ENCODE results near the gene CLIP1. TPM values are rescaled to one million over a fixed set of nuclear protein-coding genes. Genes with fewer than 3 reads are reported as not detected.

The CLIP1 gene
- total RNA-seq, 1 experiment from 2014 or later: 42.9 TPM

DNA sequence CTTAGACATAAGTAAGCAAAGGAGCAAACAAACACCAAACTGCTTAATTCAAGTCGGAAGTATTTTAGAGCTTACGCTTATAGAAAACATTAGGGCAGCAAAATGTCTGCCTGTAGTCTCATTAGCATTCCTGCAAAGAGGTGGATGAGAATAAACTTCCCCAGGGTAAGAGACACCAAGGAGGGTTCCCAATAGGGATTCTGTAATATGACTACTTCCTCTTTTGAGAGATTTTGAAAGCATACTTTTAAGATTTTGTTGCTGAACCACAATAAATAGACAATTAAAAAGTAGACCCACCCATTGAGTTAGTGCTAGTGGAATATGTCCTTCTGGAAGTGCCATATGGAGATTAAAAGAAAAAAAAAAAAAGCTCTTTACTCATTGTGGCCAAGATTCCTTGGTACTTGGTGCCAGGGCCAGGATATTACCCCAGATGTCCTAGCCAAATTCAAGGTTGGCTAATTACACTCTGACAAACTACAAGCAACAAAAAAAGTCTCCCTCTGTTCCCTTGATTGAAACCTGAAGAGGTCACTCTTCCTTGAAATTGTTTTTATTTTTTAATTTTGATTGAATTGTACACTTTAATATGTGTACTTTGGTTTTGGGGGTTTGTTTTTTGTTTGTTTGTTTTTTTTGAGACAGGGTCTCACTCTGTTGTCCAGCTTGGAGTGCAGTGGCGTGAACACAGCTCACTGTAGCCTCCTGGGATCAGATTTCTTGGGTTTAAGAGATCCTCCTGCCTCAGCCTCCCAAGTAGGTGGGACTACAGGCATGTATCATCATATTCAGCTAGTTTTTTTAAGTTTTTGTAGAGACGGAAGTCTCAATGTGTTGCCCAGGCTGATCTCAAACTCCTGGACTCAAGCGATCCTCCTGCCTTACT lies 8.7 kb downstream of the CLIP1 start:
- ATAC-seq: no peak
- no TSS peak for BruUV-seq (replicated peaks)
- H3K27me3 ChIP-seq (ENCODE audit: insufficient read depth, low read length): no peaks in the 10 kb centered on the region
- intact Hi-C loops (cut with micrococcal nuclease): no loop called here
- H3K36me3 ChIP-seq (ENCODE audit: control insufficient read depth in 1 of 2, insufficient read depth in 2 of 2, low read length in 2 of 2): 0 out of 4 replicates have a peak, but pooled peaks cover 0 to 4% of the 10 kb centered on the region in 2 experiments
- no peak for TF ChIP-seq CBX3 (IDR thresholded peaks at IDR 0.05; ENCODE audit: low read depth)
- no peak for TF ChIP-seq MAX (IDR thresholded peaks at IDR 0.05)
- H3K27ac ChIP-seq (ENCODE audit: low read depth, low read length): no peak overlapping the region
- H3K9ac ChIP-seq (ENCODE audit: low read length): no peak overlapping the region
- RAD21 ChIA-PET (ENCODE audit: low non-redundant PET in 1 of 2, low total read pairs in 2 of 2, uncharacterized antibody in 2 of 2, unreplicated experiment in 2 of 2): no interaction called here
- DNase-seq (ENCODE audit: low read depth, low spot score): no peak
- H3K4me1 ChIP-seq (ENCODE audit: control insufficient read depth in 1 of 2, insufficient read depth in 2 of 2, low read length in 2 of 2): peaks cover 0 to 7% of the 10 kb centered on the region in 2 experiments; a peak in 2 of 4 replicates
- no peaks in the 10 kb centered on the region for H3K9me2 ChIP-seq (ENCODE audit: insufficient read depth)
- no peaks in the 10 kb centered on the region for H4K20me1 ChIP-seq (ENCODE audit: insufficient read depth)
- H3K4me3 ChIP-seq (replicated peaks in 1 of 2; ENCODE audit: low read depth in 1 of 2, low read length in 2 of 2): no peak overlapping the region
- H2AFZ ChIP-seq (ENCODE audit: low read depth, low read length, poor library complexity, severe bottlenecking): no peak overlapping the region
- CTCF ChIA-PET: no interaction called here
- POLR2A ChIA-PET: interaction anchor here (0.6 to 2.0 kb wide), 3 partner anchors 10 to 20 kb away, joined by 3 to 5 read pairs (median 5); no protein-coding TSS in a partner anchor
- 0 out of 4 replicates have a peak, but pooled peaks cover 0 to 2% of the 10 kb centered on the region in 2 experiments for H3K9me3 ChIP-seq (ENCODE audit: control insufficient read depth in 1 of 2, insufficient read depth in 1 of 2, low read depth in 1 of 2, low read length in 2 of 2)
- H3K4me2 ChIP-seq (ENCODE audit: low read length): no peak overlapping the region
- H3K79me2 ChIP-seq (ENCODE audit: insufficient read depth, low read length): peaks cover 67% of the 10 kb centered on the region

GRCh38 chr12:122412851-122413433 lies 9.5 kb downstream of the CLIP1 start:
- intact Hi-C loops (cut with micrococcal nuclease): no loop called here
- 0 out of 4 replicates have a peak, but pooled peaks cover 0 to 4% of the 10 kb centered on the region in 2 experiments for H3K36me3 ChIP-seq (ENCODE audit: control insufficient read depth in 1 of 2, insufficient read depth in 2 of 2, low read length in 2 of 2)
- peaks cover 59% of the 10 kb centered on the region for H3K79me2 ChIP-seq (ENCODE audit: insufficient read depth, low read length)
- no peak for DNase-seq (ENCODE audit: low read depth, low spot score)
- H3K9me3 ChIP-seq (ENCODE audit: control insufficient read depth in 1 of 2, insufficient read depth in 1 of 2, low read depth in 1 of 2, low read length in 2 of 2): 0 out of 4 replicates have a peak, but pooled peaks cover 0 to 2% of the 10 kb centered on the region in 2 experiments
- ATAC-seq: no peak
- peaks cover 0 to 7% of the 10 kb centered on the region in 2 experiments; a peak in 2 of 4 replicates for H3K4me1 ChIP-seq (ENCODE audit: control insufficient read depth in 1 of 2, insufficient read depth in 2 of 2, low read length in 2 of 2)
- CTCF ChIA-PET: no interaction called here
- RAD21 ChIA-PET (ENCODE audit: low non-redundant PET in 1 of 2, low total read pairs in 2 of 2, uncharacterized antibody in 2 of 2, unreplicated experiment in 2 of 2): no interaction called here
- TF ChIP-seq CBX3 (IDR thresholded peaks at IDR 0.05; ENCODE audit: low read depth) (no peak), JUND (IDR thresholded peaks at IDR 0.05) (no peak), ZBTB33 (IDR thresholded peaks at IDR 0.05; ENCODE audit: extremely low read depth, insufficient replicate concordance, low read length) (no peak), MAX (IDR thresholded peaks at IDR 0.05) (no peak)
- no peaks in the 10 kb centered on the region for H3K9me2 ChIP-seq (ENCODE audit: insufficient read depth)
- no TSS peak for BruUV-seq (replicated peaks)
- H3K4me2 ChIP-seq (ENCODE audit: low read length): no peak overlapping the region
- no peak overlapping the region for H3K27ac ChIP-seq (ENCODE audit: low read depth, low read length)
- H3K4me3 ChIP-seq (replicated peaks in 1 of 2; ENCODE audit: low read depth in 1 of 2, low read length in 2 of 2): no peak overlapping the region
- H3K27me3 ChIP-seq (ENCODE audit: insufficient read depth, low read length): no peaks in the 10 kb centered on the region
- H3K9ac ChIP-seq (ENCODE audit: low read length): no peak overlapping the region
- no peaks in the 10 kb centered on the region for H4K20me1 ChIP-seq (ENCODE audit: insufficient read depth)
- POLR2A ChIA-PET: interaction anchor here (2.0 kb wide), 1 partner anchor 13 kb away, joined by 5 read pairs; no protein-coding TSS in a partner anchor
- H2AFZ ChIP-seq (ENCODE audit: low read depth, low read length, poor library complexity, severe bottlenecking): no peak overlapping the region

Measured in HCT116 (cell line).